NCI-H526 treated with DMSO at 0.1 percent for 48 hours (cell line): Measurements from ENCODE around the gene ANKRD49.

ENCODE experiments used
- DNase-seq: peaks from one replicate; lab custom pipeline; 2025; lab: John Stamatoyannopoulos, UW

The ANKRD49 gene

GRCh38 chr11:94544646-94545263, 51.0 kb downstream of the ANKRD49 start:
- DNase-seq, result no peak

- DNase-seq, result no peak
These were observed 51.7 kb downstream of the ANKRD49 start for GRCh38 chr11:94545264-94546161.

DNA sequence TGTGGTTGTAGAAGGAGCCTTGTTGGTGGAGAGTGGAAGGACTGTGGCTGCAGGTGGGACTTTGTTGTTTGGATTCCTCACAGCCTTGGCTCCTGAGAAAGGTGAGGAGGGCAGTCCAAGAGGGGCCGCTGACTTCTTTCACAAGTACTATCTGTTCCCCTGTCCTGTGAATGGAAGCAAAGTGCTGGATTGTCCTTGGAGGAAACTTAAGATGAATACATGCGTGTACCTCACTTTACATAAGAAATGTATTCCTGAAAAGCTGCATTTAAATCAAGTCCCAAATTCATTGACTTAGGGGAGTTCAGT, 52.3 kb downstream of the ANKRD49 start:
- no peak for DNase-seq

DNA sequence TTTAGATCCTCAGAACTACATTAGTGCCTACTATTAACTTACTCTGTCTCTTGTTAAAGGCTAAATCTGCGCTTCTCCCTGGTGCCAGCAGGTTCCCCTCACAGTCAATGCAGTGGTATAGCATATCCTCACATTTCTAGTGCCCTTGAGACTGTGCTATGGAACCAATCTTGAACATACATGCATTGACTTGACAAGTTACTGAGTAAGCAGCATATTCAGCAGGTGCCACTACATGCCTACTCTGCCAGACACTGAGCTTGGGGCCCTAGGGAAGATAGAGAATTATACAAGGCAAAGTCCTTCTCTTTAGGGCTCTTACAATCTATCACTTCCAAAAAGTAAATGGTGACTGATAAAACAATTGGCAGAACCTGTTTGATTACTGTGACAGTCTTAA, 53.1 kb downstream of the ANKRD49 start:
- no peak for DNase-seq

DNA sequence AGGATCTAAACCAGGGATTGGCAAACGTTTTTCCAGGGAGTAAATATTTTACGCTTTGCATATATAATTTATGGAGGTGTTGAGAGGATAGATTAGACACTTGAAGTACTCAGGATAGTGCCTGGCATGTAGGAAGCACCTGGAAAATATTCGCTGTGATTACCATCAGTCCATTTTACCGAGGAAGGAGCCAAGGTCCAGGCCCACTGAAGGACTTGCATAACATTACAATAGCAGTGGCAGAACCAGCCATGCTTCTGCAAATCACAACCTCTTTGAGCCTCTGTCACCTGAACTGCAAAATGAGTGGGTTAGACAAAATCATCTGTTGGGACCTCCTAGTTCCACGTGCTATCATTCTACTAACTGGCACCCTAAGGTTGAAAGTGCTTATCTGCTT, 55.4 kb downstream of the ANKRD49 start:
- DNase-seq, result no peak
